ENCODE data around the gene DMPK. TPM values are rescaled to one million over a fixed set of nuclear protein-coding genes. Genes with fewer than 3 reads are reported as not detected.

DMPK gene
- polyA plus RNA-seq, 1 donor: 382 TPM

DNA sequence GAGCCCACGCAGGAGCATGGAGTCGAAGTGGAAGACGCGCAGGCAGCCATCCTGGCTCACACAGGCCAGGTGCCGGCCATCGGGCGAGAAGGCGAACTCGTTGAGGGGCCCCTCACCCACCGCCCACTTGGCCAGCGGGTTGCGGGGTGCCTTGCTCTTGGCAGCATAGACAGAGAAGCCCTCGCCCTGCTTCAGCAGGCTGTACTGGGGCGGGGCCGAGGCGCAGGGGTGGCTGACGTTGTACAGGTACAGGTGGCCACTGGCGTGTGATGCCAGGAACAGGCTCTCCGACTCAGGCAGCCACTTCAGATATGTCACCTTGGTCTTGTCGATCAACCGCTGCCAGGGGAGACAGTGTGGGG, 4.2 kb upstream of the DMPK start:
- no peak for DNase-seq (ENCODE audit: low read depth)

DNA sequence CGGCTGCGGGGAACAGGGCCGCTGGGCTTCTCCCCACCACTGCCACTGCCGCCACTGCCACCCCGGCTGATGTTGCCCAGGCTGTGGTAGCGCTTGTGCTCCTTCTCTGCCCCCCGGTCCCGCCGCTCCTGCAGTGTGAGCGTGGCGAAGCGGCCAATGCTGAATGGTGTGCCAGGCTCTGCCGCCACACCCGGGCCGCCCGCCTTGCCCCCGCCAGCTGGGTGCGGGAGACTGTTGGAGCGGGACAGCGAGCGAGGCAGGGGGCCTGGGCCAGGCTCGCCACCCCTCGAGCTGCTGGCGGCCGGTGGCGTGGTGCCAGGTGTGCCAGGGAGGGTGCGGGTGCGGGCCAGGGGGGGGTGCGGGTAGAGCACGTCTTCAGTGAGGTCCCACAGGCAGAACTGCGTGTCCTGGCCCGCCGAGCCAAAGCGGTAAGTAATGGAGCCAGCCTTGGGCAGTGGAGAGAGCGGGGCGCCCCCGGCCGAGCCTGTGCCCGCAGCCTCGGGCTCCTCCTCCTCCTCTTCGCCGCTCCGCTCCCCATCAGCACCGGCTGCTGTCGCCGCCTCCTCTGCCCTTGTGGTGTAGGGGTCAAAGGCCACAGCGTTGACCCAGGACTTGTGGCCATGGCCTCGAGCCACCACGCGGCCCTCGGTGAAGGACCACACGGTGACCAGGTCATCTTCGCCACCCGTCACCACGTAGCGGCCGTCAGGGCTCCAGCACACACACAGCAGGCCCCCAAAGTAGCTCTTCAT, 3.7 kb upstream of the DMPK start:
- DNase-seq (ENCODE audit: low read depth): no peak

DNA sequence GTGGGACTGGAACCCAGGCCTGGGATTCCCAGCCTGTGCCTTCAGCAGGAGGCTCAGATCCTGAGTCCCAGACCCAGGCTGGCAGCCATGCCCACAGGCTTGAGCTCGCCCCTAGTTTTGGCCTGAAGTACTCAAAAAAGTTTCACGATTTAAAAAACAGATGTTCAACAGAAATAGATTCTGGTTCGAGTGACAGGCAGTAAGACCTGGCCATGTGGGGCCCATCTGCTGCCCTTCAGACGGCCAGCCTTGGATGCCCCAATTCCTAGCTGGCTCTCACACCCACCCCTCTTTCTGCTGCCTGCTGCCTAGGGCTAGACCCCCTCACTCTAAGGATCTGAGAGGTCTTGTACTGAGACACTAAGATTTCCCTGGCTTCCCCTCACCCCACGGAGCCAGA, 2.8 kb upstream of the DMPK start:
- DNase-seq (ENCODE audit: low read depth): no peak

DNA sequence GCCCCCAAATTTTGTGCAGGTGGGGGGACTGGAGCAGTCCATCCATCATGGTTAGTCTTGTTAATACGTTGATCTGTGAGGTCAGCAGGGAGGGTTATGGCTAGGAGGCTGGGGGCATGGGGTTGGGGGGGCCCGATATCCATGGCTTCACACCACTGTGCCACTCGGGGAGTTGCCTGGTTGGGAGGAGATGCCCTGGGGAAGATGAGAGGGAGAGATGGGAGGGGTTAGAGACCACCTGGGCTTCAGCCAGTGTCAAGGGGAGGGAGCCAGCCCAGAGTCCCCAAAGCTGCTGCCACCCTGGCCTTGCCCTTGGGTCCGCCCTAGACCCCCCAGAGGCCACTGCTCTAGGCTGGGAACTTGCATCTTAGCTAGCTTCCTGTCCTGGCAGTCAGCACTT, 1.8 kb upstream of the DMPK start:
- DNase-seq (ENCODE audit: low read depth): no peak

DNA sequence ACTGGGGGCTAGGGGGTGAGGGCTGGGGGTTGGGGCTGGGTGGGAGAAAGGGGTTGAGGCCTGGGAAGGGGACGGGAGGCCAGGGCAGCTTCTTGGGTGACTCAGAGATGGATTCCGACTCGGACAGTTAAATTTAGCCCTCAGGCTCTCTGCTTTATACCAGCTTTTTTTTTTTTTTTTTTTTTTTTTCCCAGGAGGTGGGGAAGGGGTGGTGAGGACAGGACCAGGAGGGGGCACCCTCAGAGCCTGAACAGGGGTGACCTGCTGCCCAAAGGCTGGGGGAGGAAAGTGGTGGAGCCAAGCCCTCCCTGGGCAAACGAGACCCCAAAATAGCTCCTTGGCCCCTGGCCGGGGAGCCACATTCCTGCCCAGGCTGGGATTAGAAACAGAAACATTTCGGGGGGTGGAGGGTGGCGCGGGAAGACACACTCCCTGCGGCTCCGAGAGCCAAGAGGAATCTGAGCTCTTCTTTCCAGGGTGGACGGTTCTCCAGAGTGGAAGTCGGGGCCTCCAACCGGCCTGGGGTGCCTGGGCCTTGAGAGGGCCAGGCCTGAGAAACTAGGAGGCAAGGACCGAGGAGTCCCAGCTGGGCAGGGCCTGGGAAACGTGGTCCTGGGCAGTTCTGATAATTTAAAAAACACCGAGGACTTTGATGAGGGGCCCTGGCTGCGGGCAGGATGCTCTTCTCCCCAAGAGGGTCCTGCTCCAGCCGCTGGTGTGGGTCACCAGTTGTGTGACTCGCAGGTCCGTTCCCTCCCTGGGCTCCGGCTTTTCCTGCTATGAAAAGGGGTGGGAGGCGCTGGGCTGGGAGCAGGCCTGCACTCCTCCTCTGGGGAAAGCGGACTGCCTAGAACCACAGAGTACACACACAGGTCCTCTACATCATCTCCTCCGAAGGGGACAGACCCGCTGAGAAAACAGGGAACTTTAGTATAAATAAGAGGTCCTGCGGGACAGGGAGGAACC, 813 bp upstream of the DMPK start:
- no peak for DNase-seq (ENCODE audit: low read depth)

DNA sequence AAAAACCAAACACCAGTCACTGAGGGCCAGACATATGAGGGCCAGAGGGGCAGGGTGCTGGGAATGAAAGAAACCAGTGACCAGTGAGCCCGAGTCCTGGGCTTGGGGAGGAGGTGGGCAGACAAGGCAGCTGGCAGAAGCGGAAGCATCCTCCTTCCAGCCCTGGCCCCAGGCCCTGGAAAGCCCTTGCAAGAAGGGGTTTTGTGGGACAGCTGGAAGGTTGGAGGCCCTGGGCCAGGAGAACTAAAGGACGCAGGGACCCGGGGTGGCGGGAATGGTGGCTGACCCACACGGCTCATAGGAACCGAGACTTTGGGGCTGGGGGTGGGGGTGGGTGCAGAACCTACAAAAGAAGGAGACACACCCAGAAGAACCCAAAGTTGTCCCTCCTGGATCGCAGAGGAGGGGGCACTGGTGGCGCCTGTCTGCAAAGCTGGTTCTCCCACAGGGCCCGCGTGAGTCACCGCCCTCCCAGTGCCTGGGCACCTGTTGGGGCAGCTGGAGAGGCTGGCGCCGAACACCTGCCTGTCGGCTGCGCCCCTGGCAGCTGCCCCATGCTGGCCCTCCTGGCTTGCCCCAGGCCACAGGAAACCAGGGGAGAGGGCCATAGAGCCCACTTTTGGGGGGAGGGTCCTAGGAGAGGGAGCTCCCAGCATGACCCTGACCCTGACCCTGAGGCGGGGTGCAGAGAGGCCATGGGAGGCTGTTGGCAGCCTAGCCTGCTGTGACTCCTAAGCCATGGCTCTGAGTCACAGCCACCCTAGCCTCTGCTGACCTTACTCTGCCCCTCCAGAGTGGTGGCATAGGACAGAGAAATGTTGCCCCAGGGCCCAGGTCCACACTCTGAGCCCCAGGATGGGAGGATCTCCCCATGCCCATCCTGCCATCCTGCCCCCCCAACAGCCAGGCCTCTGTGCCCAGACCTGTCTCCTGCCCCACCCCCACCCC, 802 bp downstream of the DMPK start:
- DNase-seq (ENCODE audit: low read depth): no peak

DNA sequence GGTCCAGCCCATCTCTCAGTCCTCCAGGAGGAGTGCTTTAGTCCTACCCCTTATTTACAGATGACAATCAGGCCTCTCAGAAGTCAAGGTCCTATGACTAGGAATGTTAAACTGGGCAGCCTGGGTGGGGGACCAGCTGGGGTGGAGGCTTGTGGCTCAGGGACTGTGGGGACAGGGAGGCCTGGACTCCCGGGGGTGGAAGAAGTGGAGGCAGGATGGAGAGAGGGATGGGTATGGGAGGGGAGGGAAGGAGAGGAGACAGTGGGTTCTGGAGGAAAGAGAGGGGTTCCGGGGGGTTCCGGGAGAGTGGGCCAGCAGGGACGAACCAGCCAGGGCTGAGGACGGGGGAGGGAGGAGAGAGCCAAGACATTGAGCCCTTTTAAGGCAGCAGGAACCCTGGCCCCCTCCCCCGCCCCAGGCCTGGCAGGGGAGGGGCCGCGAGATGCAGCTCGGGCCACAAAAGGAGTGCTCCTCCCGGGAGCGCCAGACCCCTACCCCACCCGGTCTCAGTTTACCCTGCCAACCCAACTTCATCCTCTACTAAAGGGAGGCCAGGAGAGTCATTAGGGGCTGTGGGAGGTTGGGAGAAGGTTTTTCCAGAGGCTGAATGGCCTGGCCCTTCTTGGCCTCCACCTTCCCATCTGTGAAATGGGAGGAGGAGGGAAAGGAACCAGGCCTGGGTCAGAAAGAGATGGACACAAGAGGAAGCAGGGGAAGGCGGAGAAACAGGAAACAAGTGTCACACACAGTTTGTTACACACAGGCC, 1.7 kb downstream of the DMPK start:
- DNase-seq (ENCODE audit: low read depth): no peak

DNA sequence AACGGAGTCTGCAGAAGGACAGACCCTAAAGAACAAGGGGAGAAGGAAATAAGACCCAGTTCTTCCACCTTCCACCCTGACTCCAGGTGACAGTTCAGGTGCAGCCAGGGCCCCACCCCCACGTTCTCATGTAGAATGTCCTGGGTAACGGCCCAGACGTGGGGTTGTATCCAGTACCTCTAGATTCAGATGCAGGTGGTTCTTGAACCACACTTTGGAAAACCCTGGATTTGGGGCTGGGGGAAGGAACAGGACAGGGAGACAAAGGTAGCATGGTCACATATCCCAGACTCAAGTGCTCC, 2.2 kb downstream of the DMPK start:
- no peak for DNase-seq (ENCODE audit: low read depth)

DNA sequence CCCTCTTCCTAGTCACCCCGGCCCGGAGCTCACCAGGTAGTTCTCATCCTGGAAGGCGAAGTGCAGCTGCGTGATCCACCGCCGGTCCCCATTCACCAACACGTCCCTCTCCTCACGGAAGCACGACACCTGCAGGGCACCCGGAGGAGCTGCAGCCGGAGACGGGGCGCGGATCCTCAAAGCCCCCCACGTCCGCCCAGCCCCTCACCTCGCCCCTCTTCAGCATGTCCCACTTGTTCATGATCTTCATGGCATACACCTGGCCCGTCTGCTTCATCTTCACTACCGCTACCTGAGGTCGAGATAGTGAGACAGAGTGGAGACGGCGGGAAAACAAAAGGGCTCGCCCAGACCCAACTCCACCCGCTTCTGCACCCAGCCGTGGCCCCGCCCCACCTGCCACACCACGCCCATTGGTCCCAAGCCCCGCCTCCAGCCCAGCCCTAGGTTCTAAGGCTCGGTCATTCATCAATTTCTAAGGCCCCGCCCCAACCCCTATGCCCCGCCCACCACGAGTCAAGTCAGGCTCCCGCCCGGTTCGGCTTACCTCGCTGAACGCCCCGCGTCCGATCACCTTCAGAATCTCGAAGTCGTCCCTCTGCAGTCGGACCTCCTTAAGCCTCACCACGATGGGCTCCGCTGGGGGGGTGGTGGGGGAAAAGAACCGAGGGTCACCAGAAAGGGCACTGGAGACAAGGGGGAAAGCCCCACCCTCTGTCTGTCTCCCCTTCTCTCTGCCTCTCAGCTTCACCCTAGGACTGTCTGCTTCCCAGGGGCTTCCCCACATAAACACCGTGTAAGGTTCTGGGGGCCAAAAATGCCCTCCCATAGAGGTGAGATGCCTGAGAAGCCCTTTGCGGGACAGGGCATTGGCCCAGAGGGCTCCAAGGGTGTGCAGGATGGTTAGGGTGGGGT, 2.8 kb downstream of the DMPK start:
- DNase-seq (ENCODE audit: low read depth): no peak

DNA sequence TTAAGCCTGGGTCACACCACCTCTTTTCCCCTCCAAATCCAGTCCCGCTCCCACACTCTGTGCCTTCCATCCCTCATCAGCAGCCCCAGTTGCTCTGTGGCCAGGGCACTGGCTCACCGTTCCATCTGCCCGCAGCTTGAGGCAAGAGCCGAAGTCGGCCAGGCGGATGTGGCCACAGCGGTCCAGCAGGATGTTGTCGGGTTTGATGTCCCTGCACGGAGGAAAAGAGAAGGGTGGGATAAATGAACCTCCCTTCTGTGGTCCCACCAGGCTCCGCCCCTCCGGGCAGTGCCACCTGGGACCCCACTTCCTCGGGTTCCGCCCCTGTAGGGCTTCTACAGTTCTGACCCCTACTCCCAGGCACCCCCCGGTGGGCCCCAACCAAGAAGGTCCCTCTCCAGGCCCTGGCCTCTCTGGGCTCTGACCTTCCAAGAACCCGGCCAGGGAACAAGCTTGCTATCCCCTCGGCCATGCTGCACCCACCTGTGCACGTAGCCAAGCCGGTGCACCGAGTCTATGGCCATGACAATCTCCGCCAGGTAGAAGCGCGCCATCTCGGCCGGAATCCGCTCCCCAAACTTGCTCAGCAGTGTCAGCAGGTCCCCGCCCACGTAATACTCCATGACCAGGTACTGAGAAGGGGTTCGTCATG, 4.2 kb downstream of the DMPK start:
- no peak for DNase-seq (ENCODE audit: low read depth)

DNA sequence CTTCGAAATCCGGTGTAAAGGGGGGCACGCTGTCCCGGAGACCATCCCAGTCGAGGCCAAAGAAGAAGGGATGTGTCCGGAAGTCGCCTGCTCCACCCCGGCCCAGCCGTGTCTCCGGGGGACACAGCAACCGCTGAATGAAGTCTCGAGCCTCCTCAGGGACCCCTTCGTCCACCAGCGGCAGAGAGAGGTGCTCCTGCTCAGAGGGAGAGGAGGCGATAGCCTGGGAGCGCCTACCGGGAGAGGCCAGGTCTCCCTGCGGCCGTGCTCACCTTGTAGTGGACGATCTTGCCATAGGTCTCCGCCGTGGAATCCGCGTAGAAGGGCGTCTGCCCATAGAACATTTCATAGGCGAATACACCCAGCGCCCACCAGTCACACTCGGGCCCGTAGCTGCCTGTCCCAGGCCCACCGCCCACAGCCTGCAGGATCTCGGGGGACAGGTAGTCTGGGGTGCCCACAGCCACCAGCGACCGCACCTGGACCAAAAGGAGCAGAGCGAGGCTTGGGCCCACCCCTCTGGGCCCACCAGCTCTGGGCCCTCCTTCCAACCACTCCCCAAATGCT, 4.8 kb downstream of the DMPK start:
- no peak for DNase-seq (ENCODE audit: low read depth)

DNA sequence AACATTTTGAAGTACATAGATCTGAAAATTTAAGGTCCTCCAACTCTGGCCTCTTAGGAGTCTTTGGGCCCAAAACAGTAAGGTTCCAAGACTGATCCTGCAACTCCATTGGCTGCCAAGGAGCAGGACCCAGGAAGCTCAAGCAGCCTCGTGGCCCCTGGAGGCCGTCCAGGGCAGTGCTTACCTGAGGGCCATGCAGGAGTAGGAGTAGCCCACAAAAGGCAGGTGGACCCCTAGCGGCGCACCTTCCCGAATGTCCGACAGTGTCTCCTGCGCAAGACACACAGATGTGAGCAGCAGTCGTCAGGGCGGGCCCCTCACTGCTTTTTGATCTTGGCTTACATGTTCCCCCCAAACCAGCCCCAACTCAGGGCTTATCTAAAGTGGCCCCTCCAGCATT, 7.5 kb downstream of the DMPK start:
- DNase-seq (ENCODE audit: low read depth): no peak

DNA sequence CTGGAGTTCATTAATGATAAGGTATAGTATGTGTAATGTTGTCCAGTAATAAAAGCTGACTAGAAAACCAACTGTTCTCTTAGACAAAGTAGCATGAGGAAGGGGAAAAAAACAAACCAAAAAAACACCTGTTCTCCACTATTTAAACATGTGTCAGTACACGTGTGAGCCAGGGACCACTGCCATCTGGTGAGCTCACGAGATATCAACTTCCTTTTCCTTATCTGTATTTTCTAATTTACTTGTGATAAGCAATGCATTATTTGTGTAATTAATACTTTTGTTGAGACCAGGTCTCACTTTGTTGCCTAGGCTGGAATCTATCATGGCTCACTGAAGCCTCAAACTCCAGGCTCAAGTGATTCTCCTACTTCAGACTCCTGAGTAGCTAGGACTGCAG, 8.9 kb downstream of the DMPK start:
- DNase-seq (ENCODE audit: low read depth): no peak

DNA sequence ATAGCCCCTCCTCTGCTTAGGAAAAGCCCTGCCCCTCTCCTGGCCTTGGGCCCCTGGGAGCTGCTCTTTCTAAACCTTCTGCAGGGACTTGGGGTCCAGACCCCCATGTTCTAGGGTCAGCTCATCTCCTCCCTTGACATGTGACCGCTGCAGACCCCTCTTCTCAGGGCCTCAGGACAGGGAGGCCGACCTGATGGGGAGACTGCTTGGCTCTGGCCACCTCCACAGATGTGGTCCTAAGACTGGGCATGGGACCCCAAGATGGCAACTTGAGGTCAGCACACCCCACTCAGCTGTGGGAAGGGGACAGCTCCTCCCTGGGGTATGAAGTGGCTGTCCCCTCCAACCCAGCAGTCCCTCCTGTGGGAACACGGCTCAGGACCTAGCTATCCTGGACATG, 9.4 kb downstream of the DMPK start:
- DNase-seq (ENCODE audit: low read depth): no peak

DNA sequence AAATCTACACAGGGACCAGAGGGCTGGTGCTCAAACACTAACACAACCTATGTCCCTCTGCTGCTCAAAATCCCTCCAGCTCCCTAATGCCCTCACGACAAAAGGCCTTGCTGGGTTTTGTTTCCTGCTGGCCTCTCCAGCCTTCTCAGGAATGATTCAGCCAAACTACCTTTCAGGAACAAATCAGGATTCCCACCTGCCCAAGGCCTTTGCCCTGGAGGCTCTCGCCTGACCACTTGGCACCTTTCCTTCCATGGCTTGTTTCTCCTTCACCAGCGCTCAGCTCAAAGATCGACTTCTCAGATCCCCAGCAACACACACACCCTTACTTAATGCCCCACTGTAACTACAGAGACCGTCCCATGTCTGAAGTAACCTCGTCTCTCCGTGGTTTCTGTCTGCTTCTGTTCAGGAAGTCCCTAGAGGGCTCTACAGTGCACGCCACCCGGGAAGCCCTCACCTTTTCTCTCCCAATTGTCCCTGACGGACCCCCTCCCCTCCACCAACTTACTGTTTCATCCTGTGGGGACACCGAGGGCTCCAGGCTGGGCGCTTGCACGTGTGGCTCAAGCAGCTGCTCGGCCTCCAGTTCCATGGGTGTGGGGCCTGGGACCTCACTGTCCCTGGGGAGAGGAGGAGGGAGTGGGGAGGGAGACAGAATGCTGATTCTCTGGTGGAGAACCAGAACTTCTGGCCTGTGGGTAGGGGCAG, 10.0 kb downstream of the DMPK start:
- DNase-seq (ENCODE audit: low read depth): no peak

DNA sequence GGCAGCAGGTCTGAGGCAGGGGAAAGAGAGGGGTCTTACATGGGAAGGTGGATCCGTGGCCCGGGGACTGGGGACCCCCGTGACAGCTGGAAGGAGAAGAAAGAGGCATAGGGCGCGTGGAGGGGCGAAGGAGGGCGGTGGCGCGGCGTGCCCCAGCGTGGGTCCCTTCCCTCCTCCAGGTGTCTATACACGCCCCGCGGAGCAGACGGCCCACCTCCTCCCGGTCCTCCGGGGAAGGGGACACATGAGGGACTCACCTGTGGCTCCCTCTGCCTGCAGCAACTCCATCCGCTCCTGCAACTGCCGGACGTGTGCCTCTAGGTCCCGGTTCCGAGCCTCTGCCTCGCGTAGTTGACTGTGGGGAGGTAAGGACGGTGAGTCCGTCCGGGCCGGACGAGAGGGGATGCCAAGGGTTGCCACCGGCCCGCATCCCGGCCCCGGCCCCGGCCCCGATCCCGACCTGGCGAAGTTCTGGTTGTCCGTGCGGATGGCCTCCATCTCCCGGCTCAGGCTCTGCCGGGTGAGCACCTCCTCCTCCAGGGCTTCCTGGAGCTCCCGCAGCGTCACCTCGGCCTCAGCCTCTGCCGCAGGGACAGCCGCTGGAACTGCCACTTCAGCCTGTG, 10.9 kb downstream of the DMPK start:
- DNase-seq (ENCODE audit: low read depth): no peak

DNA sequence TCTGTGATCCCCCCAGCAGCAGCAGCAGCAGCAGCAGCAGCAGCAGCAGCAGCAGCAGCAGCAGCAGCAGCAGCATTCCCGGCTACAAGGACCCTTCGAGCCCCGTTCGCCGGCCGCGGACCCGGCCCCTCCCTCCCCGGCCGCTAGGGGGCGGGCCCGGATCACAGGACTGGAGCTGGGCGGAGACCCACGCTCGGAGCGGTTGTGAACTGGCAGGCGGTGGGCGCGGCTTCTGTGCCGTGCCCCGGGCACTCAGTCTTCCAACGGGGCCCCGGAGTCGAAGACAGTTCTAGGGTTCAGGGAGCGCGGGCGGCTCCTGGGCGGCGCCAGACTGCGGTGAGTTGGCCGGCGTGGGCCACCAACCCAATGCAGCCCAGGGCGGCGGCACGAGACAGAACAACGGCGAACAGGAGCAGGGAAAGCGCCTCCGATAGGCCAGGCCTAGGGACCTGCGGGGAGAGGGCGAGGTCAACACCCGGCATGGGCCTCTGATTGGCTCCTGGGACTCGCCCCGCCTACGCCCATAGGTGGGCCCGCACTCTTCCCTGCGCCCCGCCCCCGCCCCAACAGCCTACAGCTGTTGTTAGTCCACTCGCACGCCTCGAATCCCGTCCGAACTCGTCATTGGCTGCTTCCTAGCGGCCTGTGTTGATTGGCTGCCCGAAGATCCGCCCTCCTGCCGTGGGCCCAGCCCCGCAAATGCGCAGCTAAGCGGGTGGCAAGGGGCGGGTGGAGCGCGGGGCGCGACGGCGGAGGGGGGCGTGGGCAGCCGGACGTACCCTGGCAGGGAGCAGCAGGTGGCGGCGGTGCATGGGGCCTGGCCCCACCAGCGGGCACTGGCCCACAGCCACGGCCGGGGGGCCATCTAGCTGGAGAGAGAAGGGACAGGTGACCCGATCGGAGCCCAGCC, 11.8 kb downstream of the DMPK start:
- peak; percentile 86 for DNase-seq (ENCODE audit: low read depth)
